GOT3 (cell line): ENCODE data around the gene PDXK.

Experiments used
- DNase-seq: peaks from one replicate; lab custom pipeline; 2025; ENCODE audit warnings: mixed read lengths; lab: John Stamatoyannopoulos, UW

The PDXK gene

DNA sequence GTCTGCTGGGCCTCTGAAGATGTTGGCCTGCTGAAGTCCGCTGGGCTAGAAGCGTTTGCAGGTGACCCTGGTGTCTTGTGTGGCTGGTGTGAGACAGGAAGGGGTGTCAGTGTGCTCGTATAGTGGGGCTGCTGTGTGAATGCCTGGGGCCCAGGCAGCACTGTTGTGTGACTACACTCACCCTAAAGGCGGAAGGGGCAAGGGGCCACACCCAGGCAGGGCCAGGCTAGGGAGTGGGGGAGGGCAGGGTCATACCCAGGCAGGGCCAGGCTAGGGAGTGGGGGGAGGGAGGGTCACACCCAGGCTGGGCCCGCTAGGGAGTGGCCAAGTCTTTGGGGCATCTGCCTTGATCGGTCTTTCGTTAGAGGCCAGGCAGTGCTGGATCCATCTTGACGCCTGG is 25.0 kb downstream of the PDXK start:
- no peak for DNase-seq

DNA sequence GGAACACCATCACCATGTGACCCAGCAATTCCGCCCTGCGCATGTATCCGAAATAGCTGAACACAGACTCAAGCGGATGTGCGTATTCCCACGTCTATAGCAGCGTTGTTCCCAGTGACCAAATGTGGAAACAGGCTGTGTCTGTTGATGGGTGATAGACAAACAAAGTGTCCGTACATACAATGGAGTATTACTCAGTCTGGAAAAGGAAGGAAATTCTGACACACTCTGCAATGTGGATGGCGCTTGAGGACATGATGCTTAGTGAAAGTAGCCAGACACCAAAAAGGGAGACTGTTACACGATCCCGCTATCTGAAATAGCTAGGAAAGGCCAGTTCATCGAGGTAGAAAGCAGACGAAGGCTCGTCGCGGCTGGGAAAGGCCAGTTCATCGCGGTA is 25.8 kb downstream of the PDXK start:
- DNase-seq = no peak

DNA sequence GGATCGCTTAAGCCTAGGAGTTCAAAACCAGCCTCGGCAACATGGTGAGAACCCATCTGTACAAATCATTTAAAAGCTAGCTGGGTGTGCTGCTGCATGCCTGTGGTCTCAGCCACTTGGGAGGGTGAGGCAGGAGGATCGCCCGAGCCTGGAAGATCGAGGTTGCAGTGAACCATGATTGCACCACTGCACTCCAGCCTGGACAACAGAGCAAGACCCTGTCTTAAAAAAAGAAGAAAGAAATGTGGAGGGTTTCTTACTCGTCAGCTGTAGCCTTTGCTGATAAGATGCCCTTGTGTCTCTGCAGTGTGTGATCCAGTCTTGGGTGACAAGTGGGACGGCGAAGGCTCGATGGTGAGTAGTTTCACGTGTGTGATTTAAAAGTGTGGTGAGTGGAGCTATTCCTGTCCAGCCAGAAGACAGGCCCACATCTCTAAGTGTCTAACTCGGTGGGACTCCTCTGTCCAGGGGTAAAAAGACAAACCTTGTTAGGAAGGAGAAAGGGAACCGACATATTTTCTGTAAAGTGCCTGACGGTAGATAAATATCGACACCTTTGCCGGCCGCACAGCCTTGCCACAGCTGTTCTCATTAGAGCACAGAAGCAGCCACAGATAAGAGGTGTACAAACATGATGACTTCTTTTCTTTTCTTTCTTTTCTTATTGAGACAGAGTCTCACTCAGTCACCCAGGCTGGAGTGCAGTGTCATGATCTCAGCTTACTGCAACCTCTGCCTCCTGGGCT is 27.0 kb downstream of the PDXK start:
- no peak for DNase-seq

DNA sequence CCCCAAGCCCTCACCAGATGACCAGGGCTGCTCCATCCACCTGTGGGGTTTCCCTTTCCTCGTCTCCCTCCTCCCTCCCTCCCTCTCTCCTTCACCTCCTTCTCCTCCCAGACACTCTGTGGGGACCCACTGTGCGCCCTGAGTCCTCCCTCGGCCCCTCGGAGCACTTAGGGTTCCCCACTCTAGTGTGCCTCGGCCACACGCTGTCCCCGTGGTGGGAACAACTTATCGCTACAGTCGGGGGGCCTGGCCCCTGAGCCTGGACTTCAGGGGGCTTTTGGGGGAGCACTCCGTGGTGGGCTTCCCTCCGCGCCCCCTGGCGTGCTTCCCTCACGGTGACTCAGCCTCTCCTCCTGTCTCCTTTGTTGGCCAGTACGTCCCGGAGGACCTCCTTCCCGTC is 29.7 kb downstream of the PDXK start:
- DNase-seq = no peak

DNA sequence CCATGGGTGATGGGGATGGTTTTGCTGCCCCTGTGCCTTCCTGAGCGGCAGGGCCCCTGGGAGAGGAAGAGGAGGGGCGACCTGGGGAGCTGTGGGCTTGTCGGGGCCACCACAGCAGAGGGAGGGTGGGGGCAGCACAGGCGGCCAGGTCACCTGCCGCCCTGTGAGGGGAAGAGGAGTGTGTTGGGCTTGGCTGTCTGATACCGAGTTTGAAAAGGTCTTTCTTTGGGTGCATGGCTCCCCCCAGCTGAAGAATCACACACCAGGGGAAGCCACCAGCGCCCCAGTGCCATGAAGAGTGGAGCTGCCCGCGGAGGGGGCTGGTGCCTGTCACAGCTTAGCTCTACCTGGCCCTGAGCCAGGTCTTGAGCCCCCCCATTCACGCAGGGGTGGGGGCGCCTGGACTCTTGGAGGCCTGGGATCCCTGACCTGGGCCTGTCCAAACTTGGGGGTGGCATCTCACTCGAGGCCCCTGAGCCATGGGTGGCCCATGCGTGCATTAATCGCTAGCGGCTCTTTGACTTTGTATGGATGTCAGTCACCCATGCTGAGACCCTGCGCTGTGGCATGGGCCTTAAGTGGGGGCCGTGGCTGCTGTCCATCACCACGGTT is 30.8 kb downstream of the PDXK start:
- no peak for DNase-seq

DNA sequence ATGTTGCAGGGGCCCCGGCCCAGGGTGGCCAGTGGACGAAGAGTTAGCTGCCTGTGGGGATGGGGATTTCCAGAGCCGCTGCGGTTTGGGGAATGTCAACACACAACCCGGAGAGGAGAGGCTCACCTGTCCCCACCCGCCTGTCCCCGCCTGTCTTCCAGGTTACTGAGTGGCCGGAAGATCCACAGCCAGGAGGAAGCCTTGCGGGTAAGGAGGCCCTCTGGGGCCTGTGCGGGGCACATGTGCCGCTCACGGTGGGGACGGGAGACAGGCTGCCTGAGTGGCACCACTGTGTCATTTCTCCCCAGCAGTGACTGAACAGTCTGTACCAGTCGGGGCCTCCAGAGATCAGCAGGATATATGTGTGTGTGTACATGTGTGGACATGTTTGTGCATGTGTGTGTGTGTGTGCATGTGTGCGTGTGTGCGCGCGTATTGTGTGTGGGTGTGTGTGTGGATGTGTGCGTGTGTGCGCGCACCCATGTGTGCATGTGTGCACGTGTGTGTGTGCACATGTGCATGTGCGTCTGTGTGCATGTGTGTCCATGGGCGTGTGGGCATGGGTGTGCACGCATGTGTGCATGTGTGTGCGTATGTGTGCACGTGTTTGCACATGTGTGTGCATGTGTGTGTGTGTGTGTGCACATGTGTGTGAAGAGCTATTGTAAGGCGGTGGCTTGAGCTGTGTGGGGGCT is 31.6 kb downstream of the PDXK start:
- DNase-seq = no peak

DNA sequence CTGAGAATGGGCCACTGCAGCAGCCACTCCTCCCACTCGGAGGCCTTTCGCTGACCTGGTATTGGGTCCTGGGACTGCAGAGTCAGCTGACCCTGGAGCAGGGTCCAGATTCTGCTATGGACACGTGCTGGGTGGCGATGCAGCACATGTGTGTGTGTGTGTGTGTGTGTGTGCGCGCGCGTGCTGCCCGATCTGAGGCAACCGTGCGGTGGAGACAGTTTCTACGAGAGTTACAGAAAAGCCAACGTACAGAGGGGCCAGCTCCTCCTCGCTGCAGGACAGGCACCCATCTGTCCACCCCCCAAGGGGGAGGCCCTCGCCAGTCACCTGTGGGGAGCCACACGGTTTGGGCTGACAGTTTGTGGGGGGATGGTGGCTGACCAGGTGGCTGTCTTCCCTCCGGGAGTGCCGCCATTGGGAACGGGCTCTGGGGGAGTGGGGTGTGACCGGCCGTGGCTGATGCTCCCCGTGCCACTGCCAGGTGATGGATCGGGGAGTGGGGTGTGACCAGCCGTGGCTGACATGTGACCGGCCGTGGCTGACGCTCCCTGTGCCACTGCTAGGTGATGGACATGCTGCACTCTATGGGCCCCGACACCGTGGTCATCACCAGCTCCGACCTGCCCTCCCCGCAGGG is 33.1 kb downstream of the PDXK start:
- DNase-seq = no peak

DNA sequence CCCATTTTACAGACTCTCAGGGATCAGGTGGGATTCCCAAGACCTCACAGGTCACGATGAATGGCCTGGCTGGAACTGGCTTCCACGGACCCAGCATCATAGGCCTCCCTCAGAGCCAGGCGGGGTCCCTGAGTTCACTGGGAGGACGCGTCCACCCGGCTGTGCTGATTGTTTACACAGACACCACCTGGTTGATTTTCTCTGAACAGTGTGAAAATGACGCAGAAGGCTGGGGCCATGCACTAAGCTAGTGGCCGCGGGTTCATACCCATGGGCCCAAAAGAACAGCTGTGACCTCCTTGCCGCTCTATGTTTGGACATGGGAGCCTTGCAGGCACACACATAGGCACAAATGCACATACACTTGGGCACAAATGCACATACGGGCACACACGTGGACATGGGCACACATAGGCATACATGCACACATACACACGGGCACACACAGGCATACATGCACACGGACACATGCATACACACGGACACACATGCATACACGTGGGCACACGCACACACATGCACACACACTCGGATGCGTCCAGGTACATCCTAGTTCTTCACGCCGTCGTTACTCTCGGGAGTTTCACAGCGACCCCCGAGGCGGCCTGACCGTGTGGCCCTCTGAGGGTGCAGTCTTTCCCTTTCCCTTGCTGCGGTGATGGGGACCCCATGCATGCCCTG is 34.0 kb downstream of the PDXK start:
- no peak for DNase-seq

DNA sequence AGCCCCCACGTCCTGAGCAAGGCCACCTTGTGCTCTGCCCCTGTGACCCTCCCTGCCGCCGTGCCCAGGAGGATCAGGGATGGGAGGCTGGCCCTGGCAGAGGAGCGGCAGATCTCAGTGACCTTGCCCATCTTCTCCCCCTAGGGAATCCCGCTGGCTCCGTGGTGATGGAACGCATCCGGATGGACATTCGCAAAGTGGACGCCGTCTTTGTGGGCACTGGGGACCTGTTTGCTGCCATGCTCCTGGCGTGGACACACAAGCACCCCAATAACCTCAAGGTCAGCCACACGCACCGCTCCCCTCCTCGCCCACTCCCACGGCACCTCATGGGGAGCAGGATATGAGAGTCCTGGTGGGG is 34.5 kb downstream of the PDXK start:
- DNase-seq = no peak

DNA sequence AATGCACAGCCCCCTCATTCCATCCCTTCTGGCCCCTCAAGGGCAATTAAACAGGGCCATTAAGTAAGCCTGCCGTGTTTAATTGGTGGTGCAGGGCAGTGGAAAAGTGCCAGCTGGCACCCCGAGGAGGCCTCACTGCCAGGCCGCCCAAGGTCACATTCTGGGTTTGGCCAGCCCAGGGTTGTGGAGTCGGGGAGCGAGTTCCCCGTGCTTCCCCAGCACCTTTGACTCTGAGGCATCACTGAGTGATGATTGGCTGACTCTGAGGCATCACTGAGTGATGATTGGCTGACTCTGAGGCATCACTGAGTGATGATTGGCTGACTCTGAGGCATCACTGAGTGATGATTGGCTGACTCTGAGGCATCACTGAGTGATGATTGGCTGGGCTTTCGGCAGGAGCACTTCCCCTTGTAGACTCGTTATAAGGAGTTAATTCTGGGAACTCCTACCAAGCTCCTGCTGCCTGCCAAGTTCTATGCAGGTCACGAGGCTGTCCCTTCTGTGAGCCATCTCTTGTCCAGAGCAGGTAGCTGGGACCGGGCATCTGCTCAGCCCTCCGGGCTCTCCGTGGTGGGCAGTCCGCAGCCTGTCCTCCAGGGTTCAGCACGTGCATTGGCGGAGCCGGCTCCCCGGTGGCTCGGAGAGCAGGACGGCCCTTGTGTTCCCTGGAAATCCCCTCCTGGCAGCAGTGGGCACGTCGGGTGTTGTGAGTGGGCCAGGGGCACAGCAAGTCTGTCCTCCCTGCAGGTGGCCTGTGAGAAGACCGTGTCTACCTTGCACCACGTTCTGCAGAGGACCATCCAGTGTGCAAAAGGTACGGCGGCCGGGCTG is 36.2 kb downstream of the PDXK start:
- no peak for DNase-seq

DNA sequence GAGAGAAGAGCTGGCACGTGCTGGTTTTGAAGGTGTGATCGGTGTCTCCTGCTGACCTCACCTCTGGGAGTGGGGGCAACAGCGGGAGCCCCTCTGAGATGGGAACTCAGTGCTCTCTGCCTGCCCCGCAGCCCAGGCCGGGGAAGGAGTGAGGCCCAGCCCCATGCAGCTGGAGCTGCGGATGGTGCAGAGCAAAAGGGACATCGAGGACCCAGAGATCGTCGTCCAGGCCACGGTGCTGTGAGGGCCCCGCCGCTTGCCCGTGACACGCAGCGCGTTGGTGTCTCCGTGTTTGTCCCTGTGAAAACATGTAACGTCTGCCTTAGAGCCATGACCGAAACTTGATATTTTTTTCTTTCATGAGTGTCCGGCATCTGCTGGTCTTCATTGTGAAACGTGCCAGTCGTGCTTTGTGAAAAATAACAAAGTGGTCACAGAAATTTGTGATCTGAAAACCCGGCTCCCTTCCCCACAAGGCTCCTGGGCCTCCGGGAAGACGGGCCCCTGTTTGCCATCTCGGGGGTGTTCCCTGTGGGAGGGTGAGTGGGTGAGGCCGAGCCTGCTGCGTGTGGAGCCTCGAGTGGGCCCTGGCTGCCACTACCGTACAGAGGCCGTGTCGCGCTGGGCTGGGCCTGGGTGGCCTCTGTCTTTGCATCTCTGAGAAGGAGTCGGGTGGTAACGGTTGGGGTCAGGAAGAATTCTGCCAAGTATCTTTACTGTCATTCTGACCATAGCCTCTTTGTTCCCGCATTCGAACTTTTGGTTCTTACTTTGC is 37.1 kb downstream of the PDXK start:
- DNase-seq = no peak

DNA sequence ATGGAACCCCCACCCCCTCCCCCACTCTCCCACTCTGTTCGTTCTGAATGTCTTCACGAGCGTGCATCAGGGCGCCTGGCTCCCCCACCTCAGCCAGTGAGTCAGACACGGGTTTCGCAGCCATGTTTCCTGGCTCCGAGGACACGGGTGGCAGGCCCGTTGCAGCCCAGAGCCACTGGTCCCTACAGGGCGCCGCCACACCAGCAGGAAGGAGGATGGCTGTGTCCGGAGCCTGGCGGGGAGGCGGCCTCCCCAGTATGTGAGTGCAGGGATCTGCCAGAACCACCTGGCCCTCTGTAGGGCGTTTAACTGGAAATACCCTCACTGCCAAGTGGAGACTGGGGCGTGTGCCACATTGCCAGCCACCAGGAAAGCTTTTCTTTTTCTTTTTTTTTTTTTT is 38.7 kb downstream of the PDXK start:
- DNase-seq = no peak

DNA sequence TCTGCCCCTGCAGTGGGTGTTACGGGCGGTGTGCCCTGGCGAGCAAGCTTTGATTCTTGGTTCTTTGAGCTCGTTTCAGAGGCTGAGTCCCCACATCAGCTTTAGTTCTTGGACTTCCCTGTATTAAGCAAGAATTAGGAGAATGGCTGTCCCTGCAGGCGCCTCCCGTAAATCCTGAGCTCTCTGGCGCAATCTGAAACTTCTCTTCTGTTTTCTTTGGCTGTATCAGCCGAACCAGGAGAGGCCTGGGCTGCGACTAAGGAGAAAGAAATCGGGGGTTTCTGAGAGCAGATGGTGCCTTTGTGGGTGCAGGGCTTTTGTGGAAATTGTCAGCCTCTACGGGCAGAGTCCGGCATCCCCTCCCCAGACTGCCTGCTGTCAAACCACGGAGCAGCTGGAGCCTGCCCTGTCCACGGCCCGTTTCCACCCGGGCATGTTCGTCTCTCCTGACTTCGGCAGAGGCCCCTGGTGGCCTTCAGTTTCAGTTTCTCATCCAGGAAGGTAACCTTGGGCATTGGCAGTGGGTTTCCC is 39.2 kb downstream of the PDXK start:
- DNase-seq = no peak

DNA sequence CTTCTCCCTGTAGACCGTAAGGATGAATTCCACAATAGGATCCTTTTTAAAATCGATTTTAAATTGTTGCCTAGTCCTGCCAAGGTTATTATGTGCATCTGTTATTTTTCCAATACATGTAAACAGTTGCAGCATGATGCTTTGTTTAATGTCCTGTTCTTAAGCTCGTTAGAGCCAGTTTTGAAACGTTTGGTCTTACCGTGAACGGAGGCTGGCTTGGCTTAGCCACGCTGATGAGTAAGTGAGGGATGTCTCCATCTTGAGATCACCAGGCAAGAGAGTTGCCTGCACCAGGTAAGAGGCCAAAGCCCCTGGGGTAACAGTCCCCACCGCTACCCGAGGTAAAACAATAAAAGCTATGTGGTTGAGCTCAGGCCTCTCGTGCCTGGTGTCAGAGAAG is 39.9 kb downstream of the PDXK start:
- DNase-seq = no peak

DNA sequence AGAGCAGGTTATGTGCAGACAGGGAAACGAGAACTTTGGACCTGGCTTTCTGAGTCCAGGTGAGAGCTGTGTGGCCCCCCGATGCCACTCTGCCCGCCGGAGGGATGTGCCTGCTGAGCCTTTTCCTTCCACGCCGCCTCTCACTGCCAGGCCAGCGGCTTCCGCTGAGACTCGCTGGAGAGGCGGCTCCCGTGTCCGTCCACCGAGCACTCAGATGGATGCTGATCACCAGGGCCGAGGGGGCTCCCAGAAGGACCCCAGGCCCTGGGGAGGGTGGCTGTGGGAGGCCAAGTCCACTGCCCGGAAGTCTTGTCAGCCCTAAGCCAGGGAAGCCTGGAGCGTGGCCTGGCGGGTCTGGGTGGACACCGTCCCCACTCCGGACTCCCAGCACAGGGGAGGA is 40.7 kb downstream of the PDXK start:
- DNase-seq = no peak

DNA sequence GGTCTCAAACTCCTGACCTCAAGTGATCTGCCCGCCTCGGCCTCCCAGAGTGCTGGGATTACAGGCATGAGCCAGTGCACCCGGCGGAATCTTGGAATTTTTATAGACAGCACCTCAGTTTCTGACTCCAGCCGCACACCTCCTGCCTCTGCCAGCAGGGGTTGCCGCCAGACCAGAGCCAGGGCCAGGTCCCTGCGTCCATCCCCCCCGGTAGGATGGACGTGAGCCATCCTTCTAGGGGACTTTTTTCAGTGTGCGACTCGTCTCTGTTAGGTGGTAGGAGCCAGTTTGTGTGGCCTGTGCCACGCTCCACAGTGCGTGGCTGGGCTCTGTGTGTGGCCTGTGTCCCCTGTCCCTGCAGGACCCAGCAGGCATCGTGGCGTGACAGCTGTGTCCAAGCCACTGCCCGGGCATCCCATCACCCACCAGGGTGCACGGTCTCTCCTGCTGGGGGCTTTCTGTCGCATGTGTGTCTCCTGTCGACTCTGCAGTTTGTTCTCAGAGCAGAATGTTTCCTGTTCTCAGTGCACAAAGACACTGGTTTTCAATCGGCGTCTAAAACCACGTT is 41.5 kb downstream of the PDXK start:
- DNase-seq = no peak

DNA sequence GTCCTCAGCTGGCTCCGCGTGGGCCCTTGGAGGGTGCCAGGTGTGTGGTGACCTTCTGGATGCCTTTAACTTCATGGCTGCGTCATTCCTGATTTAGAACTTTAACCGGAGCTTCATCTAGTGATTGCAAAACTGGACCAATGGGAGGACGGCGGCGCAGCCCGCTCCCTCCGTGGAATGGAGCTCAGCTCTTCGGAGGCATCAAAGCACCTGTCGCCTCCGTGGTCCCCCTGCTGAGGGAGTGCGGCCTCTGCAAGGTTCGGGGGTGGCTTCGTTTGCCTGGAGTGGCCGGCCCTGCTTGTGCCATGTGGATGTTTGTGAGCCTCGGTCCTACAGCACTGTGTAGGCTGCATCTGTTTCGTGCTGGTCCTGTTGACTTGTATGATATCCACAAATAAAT is 43.0 kb downstream of the PDXK start:
- DNase-seq = no peak

DNA sequence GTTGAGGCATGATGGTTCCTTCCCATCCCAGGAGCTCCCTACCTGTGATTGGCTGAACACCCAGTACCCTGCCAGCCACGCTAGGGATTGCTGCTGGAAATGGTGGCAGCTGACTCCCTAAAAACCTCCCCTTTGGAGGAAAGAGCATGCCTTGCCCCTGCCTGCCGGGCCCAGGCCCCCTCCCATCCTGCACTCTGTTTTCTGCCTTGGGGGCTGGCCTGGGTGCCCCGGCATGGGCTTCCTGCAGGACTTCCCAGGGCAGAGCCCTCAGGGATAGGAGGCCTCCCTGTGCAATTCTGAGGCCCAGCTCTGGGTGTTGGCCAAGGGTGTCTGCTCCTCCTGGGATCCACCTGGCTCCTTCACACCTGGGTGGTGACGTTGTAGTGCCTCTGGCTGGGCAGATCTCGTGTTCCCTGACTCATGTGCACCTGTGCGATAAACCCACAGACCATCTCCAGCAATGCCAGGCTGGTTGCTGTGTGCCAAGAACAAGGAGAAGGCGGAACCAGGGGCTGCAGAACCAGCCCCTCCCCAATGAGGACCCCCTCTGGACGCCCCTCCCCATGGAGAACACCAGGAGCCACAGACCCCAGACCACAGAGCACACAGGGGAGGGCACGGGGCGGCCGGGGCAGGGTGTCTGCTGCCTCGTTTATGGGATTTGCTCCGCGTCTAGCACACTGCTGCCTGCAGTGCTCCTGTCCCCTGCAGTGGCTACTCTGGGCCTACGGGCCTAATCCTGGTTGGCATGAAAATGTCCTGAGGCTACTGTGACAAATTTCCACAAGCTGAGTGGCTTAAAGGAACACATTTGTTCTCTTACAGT is 43.6 kb downstream of the PDXK start:
- no peak for DNase-seq

DNA sequence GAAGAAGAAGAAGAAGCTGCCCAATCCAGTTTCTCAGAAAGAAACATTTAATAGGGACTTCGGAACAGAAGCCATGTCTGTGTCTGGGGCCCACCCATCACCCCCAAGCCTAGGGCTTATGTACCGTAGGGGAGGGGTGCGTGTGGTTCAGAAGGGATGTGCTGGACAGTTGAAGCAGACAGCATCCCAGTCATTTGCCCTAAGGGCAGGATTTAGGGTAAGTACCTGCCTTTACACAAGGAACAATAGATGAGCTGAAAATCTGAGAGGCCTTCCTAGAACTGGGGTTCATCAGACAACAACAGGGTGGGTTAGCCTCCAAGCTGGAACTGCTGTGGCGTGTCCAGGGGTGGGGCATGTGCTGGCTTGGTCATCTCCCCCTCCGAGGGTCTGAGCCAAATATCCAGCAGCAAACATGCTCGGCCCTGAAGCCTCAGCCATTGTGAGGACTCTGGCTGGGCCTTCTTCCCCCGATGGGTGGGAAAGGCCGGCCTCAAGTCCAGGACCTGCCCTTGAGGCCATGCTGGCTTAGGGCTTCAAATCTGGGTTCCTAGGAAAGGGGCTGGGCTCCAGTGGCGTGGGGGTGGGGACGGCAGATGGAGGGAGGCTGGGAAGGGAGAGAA is 45.1 kb downstream of the PDXK start:
- DNase-seq = no peak
